Thyroid gland (tissue), 4 donors: Measurements from ENCODE around the gene WDCP.

ENCODE experiments used
- POLR2A ChIP-seq, 2 donors: fragments of 450-650 bp; IDR thresholded peaks; one replicate each; pipeline ENCODE4 v1.6.1; 2017; ENCODE audit warnings: antibody characterized with exemption in 2 of 2, mild to moderate bottlenecking in 2 of 2, moderate library complexity in 1 of 2
- TF ChIP-seq, protein P1 (sequence below), 6 experiments: fragments of 200-600 bp in 3 of 6; fragments of 450-650 bp in 3 of 6; sonication (generic) in 3 of 6; IDR thresholded peaks; one replicate each; pipeline ENCODE4 v1.5.1; 2016 to 2019; ENCODE audit warnings: antibody characterized with exemption in 6 of 6, mild to moderate bottlenecking in 2 of 6, inconsistent platforms in 1 of 6, moderate library complexity in 1 of 6

DNA sequence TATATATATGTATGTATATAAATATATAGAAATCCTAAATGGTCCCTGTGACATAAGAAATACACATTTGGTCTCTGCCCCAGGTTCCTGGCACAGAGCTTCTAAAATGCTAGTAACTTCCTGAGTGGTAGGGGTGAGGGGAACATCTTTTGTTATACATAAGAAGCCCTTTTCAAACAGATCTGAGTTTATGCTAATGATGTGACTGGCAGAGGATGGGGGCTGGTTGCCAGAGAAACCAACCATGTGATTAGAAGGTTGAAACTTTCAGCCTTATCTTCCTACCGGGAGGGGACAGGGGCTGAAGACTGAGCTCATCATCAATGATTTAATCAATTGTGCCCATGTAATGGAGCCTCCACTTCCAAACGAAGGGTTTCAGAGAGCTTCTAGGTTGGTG is 21.0 kb downstream of the WDCP start:
- TF ChIP-seq, protein P1, sequence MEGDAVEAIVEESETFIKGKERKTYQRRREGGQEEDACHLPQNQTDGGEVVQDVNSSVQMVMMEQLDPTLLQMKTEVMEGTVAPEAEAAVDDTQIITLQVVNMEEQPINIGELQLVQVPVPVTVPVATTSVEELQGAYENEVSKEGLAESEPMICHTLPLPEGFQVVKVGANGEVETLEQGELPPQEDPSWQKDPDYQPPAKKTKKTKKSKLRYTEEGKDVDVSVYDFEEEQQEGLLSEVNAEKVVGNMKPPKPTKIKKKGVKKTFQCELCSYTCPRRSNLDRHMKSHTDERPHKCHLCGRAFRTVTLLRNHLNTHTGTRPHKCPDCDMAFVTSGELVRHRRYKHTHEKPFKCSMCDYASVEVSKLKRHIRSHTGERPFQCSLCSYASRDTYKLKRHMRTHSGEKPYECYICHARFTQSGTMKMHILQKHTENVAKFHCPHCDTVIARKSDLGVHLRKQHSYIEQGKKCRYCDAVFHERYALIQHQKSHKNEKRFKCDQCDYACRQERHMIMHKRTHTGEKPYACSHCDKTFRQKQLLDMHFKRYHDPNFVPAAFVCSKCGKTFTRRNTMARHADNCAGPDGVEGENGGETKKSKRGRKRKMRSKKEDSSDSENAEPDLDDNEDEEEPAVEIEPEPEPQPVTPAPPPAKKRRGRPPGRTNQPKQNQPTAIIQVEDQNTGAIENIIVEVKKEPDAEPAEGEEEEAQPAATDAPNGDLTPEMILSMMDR (IDR thresholded peaks at IDR 0.05): no peak
- TF ChIP-seq POLR2A (IDR thresholded peaks at IDR 0.05): no peak
